Stimulated activated CD4-positive, alpha-beta T cell treated with anti-CD3 and anti-CD28 coated beads, TNF-alpha, amount 100 ng/mL, for 4 hours (primary cell): Measurements from ENCODE around the gene RAC2.

Experiments used
- DNase-seq, 3 experiments: peaks; one replicate each; pipeline ENCODE4 v3.0.0-alpha.2; 2020; ENCODE audit warnings: low read depth in 3 of 3

The RAC2 gene

DNA sequence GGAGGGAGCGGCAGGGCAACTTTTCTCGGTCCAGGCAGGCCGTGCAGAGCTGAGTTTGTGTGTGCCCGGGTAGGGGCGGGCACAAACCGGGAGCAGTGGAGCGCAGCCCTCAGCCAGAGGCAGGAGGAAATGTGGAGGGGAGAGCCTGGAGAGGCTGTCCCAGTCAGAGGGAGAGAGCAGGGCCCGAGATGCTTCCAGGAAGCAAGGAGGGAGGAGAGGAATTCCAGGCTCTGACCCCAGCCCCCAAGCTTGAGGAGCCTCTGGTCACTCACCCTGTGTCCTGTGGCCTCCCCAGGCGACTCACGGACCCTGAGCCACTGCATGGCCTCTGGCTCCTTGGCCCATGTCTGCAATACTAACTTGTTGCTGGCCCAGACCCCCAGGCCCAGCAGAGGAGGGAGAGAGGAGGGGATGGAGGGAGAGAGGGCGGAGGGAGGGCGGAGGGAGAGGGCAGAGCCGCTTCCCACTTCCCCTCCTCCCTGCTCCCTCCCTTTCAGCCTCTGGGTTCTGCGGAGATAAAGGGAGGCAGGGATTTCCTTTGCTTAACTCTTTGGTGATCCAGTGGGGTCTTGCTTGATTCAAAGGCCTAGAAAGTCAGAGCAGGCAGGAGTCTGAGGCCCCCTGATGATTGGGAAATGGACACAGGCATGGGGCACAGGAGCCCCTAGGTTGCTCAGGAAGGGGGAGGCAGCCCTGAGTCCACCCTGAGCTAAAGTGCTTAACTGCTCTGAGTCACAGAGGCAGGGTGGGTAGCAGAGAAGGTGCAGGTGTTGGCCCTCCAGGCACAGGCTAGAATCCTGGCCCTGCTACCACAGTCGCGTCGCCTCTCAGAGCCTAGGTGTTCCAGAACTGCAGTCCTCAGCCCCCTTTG lies 55.9 kb downstream of the RAC2 start, which contains the start of gene C1QTNF6:
TSS of gene C1QTNF6 (minus strand) at position 357 of the 871 bp plus-strand sequence. CDS start at position 323, 34 bp downstream.
- no peak for DNase-seq

DNA sequence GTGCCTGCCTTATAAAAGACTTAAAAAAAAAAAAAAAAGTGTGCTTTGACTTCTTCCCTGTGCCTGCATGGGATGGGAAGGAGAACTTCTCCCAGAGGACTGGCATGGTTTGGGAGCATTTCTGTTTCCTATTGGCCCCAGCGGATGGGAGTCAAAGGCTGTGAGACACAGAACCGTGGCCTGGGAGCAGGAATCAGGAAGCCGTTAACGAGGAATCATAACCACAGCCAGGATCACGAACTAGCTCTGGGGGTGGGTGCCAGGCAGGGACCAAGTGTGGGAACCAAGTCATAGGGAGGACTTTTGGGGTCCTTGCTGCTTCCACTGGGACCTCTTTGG lies 56.5 kb downstream of the RAC2 start:
- no peak for DNase-seq

DNA sequence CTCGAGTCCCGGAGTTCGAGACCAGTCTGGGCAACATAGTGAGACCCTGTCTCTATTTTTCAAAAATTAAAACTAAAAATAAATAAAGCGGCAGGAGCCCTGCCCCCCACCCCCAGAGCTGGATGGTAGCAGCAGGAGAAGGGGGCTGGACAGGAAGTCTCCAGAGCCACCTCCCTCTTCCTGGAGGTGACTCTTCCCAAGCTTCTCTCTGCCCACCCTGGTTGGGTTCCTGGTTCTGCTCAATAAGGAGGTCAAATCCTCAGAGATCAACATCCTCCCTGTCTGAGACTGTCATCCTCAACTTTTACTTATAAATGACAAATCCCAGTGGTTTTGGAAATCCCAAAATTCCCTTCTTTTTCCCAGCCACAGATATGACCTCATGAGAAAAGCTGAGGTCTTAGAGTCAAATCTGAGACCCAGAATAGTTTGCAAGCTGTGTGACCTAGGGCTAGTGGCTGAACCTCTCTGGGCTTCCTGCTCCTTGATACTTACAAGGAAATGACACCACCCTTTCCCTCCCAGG lies 57.0 kb downstream of the RAC2 start:
- DNase-seq: no peak

DNA sequence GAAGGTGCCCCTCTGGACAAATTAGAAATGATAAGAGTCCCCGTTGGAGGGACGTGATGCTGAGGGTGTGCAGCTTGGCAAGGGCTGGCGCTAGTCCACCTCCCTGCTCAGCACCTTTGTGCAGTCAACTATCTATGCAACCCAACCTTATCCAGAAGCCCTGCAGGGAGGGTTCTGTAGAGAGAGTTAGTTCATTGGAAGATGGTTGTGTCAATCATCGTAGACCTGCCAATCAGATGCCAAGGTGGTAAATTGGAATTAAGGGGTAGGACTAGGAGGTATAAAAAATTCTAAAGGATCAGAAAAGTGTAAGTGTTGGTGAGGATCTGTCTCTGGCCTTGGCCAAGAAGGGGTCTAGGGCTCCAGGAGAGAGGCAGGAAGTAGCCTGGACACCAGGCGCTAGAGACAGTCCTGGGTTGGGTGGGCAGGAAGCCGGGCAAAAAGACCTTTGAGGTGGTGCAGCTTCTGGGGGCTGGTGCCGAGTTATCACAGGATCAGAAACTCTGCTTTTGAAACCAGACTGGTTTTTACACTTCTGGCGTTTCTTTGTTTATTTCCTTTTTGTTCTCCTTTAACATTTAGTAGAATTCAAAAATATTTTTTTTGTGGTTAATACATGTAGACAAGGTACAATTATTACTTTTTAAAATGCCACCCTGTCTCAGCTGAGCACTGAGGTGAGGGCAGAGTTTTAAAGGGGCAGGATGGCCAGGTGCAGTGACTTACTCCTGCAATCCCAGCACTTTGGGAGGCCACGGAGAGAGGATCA lies 57.7 kb downstream of the RAC2 start:
- DNase-seq: peak in 1 of 3 experiments; percentile 24

DNA sequence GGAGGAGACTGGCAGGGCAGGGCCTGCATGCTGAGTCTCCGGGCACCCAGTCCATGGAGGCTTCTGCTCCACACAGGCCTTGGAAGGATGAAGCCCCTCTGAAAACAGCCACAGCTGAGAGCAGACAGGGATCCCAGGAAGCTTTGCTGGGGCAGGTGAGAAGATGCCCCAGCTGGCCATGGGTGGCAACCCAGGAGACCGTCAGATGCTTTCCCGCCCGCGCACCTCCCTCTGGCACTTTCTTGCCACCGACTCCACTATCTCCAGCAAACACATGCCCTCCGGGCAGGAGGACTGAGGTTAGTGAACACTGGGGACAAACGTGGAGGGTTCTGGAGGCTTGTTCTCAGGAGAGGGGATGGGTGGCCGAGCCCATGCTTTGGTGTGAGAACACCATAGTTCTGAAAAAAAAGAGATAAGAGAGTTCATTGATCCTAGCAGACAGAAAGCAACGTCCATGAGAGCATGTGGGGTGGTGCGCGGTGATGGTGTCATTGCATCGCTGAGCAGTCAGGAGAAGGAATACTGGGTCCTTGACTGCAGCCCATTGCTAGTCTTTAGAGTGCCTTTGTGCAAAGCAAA lies 58.3 kb downstream of the RAC2 start:
- DNase-seq: no peak

DNA sequence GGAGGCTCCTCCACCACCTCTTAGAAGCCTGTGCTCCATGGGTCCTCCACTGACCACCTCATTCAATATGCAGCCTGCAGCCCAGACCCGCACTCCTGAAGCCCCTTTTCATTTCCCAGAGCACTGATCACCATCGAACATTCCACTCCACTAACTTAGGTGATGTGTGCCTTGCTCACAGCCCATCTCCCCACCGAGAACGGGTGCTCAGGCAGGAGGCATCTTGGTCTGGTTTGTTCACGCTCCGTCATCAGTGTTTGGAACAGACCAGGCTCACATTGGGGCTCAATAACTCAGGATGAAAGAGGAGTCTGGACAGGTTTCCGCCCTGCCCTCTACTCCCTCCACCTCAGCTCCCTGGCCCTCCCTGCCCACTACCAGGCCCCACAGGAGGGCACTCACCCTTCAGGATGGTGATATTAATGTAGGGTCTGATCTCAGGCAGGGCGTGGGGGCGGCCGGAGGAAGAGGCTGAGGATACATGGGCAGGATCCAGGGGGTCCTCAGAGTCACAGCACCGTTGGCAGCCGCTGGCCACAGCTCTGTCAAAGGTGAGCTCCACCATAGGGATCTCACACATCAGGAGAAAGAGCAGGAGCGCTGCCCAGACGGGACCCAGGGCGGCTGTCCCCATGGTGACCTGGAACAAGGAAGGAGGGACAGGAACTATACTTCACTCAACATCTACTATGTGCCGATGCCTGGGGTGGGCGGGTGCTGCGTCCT lies 59.1 kb downstream of the RAC2 start:
- no peak for DNase-seq

DNA sequence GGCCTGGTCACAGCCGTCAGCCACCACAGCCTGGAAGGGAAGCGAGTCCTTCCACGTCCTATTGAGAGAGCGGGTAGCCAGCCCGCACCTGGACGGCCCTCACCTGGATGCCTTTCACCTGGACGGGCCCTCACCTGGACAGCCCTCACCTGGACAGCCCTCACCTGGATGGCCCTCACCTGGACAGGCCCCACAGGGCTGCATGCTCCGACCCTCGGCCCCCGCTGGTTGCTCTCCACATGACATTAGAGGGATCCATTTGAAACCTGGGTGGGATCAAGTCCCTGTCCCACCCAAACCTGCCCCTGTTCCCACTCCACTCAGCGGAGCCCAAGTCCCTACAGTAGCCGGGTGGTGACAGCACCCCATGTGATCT lies 59.7 kb downstream of the RAC2 start:
- DNase-seq: no peak

DNA sequence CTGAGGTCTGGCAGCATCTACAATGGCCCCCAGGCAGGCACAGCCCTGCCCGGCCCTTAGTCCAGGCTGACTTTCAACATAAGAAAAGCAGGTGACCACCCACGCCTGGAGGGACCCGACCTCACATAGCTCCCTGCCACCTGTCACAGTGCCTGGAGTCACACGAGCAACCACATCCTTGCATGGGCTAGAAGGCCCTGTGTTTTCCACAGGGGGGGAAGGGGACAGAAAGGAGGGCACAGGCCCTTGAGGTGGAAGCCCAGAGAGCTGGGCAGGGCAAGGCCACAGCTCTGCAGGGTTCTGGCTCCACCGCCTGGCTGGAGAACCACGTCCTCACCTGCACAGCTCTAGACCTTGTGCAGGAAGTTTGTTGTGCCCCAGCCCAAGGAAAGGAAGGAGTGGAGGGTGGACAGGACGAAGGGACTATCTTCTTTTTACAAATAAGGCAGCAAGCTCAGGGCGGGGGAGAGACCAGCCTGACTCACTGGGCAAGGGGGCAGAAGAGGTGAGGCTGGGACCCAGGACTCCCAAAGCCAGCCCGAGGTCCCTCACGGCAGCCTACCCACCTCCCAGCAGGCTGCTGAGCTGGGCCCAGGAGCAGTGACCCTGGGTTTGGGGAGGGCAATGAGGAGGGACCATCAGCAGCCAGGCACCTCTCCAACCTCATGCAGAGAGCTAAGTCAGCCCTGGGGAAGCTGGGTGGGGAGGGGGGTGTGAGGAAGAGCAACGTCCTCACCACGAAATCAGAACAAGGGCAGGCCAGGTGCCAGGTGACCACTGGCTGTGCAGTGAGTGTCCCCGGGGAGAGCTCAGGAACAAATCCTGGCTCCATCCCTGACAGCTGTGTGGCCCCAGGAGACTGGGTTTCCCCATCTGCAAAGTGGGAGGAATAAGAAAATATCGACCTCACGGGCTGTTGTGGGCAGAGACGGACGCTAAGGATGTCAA lies 60.4 kb downstream of the RAC2 start:
- no peak for DNase-seq

DNA sequence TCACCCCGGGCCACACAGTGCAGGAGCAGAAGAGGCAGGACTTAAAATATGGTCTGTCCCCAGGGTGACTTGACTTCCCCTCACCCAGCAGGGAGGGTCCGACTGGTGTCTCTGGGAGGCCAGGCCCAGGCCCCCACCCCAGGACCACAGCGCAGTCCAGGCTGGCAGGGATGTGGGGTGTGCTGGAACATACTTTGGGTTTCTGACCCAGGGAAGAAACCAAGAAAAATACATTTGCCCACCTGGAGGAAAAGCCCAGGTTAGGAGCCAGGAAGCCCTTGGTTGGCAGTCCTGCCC lies 61.2 kb downstream of the RAC2 start:
- no peak for DNase-seq

DNA sequence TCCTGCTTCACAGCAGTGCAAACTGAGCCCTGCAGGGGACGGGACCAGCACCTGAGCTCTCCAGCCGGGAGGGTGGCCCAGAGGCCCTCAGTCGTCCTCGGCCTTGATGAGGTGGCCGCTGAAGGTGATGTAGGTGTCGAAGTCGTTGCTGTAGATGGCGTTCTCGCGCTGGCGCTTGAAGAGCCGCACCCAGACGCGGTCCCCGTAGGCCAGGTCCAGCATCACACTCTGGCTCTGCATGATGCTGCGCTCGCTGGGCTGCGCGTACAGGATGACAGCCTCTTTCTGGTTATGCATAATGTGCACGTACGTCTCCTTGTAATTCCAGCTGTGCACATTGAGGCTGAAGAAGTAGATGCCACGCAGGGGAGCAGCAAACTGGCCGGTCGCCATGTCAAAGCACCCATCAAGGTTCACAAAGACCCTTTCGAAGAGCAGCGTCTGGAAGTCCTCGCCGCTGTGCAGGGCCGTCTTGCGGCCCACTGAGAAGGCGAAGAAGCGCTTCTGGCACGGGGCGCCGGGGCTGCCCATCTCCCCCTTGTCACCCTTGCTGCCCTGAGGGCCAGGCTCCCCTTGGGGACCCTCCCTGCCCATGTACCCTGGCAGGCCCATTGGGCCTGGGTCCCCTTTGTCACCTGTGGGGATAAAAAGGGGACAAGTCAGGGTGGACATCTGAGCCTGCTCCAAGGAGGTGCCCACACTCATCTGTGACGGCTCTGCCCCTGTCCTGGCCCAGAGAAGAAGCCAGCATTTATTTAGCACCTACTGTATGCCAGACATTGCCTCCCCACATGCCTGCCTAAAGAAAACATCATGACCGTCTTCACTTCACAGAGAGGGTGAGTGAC lies 61.7 kb downstream of the RAC2 start:
- DNase-seq: no peak

DNA sequence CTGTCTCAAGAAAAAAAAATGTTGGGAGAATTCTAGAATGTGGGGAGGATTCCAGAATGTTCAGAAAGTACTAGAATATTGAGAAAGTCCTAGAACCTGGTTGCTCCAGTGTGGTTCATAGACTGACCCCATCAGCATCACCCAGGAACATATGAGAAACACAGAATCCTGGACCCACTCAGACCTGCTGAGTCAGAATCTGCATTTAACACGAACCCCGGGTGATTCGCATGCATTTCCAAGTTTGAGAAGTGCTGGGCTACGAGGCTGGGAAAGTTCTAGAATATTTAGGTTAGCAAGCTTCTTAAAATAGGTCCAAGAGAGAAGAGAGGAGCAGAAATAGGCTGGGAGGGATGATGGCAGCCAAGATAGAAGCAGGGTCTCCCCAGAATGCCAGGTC lies 62.4 kb downstream of the RAC2 start:
- DNase-seq: no peak

DNA sequence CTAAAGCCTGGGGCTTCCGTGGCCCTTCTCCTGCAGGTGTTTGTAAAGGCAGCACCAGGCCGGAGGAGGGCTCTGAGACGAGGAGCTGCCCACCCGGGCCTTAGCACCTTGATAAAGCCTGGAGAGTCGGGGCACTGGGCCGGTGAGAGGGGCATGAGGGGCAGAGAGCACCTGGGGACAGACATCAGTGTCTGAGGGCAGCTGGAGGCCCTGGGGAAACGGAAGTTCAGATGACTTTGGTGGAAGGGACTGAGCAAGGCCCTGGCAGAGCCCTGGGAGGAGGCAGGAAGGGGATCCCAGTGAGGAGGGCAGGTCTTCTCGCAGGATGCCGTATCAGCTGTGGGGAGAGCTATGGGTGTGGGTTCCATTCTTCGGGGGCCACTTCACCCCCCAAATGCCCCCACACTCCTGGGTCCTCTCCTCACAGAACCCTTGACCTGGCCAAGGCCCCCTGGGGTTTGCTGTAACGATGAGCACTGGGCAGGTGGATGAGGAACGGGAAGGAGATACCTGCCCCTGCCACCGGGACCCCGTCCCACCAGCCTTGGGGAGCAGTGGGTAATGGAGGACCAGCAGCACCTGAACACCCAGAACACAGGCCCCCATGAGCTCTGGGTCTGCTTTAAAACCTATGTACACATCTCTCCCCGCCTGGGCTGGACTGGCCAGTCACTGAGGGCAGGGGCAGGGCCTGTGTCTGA lies 63.4 kb downstream of the RAC2 start:
- no peak for DNase-seq

DNA sequence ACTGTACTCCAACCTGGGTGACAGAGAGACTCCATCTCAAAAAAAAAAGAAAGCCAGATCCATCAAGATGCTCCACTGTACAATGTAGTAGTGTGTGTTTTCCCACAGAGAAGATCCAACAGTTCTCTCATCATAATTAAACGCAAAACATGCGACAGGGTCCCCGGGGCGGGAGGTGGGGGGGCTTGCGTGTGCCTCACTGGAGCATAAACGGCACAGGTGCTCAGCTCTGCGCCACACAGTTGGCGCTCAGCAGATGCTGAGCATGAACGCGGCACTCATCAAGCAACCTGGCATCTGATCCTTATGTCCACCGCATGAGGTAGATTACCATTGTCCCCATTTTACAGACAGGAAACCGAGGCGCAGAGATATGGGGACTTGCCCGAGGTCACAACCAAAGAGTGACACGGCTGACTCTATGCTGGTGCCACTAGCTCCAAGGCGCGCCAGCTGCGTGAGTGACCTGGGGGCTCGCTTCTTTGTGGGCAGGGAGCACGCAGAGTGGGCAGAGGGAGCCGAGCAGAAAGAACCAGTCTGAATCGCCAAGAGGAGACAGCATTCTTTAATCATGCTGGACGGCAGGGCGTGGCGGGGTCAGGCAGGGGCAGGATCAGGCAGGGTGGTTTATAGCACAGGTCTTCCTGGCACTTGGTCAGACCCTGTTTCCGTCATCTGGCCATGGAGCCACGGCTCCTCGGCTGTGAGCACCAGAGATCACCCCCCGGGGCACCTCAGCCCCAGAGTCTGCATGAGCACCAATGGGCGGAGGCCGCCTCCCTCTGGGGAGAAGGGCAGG lies 64.2 kb downstream of the RAC2 start:
- DNase-seq: no peak

DNA sequence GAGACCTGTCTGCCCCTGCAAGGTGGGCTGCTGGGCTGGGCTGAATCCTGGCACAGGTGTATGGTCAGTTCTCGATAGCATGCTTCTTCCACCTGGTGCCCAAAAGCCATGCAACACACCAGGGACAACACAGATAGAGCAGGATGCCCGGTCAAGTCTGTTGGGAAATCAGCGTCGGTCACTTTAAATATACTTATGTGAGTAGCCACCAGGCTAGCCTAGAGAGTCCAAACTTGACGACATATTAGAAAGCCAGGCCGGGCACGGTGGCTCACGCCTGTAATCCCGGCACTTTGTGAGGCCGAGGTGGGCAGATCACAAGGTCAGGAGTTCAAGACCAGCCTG lies 65.0 kb downstream of the RAC2 start:
- no peak for DNase-seq

DNA sequence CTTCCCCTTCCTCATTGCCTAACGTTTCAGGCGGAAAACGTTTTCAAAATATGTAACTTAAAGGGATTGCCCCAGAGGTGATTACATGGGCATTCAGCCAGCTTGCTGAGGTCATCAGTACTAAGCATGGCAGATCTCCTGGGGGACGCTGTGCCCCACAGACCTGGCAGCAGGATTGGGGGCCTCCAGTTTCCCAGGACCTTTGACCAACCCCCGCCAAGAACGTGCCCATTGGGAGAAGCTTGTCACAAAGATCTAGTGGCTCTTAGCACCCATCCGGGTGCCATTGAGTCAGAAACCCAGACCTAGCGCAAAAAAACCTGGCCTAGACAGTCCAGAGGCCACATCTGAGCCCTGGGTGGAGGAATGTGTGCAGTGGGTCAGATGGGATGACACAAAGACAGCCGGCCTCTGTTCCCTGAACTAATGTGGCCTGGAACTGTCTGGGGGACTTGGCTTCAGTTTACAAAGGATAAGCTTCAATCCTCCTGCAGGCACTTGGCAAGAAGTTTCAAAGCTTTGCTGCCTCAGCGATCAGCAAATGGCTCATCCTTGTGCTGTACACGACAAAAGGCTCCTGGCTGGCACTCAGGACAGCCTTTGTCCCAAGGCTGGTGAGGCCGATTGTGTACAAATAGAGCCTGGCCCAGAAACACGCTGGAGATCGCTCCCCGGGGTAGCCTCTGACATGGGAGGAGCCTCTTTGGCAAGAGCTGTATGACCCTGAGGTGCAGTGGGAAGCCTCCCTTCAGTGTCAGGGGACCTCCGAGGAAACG lies 65.5 kb downstream of the RAC2 start:
- DNase-seq: no peak

DNA sequence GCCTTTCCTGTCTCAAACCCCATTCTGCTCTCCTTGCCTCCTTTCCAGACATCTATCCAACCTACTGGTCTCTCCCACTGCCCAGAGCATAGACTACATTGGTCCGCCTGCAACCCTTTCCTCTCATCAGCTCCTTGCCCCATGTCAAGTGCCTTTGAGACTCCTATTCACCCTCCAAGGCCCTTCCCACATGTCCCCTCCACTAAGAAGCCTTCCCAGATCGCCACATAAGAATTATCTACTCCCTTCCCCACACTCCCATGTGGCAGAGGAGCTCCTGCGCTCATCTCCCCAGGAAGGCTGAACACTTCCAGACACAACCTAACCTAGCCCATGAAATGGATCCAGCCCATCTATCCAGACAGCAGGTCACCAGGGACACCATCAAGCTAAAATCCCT lies 66.3 kb downstream of the RAC2 start:
- no peak for DNase-seq

DNA sequence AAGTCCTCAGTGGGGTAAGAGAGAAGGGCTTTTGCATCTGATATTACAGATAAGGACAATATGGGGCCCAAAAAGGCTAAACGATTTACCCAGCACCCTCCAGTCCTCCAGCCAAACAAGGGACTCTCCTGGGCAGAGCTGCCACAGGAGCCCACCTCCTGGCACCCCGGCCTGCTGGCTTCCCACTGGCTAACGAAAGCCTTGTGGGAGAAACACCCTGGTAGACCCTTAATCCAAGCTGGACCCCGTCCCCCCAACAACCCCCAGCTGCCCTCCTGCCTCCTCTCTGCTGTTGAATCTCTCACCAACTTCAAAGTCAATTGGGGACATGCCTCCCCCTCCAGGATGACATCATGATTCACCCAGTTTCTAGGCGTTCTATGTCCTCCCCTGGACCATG lies 66.8 kb downstream of the RAC2 start:
- no peak for DNase-seq
